Breast epithelium (tissue), 4 donors: ENCODE data around the gene PTCRA. TPM values are rescaled to one million over a fixed set of nuclear protein-coding genes. Genes with fewer than 3 reads are reported as not detected.

ENCODE experiments used
- DNase-seq, 2 donors: peaks; one replicate each; pipeline ENCODE4 v3.0.0-alpha.2; 2019; ENCODE audit warnings: low spot score in 2 of 2
- H3K27ac ChIP-seq, 2 donors: fragments of 200-600 bp; sonication (generic) in 1 of 2; one replicate each; pipeline ENCODE4 v1.5.1; 2016 to 2019; ENCODE audit warnings: mild to moderate bottlenecking in 1 of 2
- H3K27me3 ChIP-seq, 2 donors: fragments of 200-600 bp; sonication (generic) in 1 of 2; one replicate each; pipeline versions ENCODE4 v1.5.1 to v1.6.0; 2017 to 2019; ENCODE audit warnings: control low read depth in 1 of 2, mild to moderate bottlenecking in 1 of 2
- H3K36me3 ChIP-seq: fragments of 200-600 bp; one replicate; pipeline ENCODE4 v1.5.1; 2019
- H3K4me1 ChIP-seq, 2 donors: fragments of 200-600 bp; sonication (generic); one replicate each; pipeline ENCODE4 v1.5.1; 2016 to 2019; ENCODE audit warnings: control low read depth in 1 of 2
- H3K4me3 ChIP-seq, 3 donors: fragments of 200-600 bp; sonication (generic); 1 replicate in 2 of 3; 2 replicates in 1 of 3; pipeline ENCODE4 v1.5.1; 2016 to 2019; ENCODE audit warnings: mild to moderate bottlenecking in 3 of 3, moderate library complexity in 2 of 3
- H3K9me3 ChIP-seq, 2 donors: fragments of 200-600 bp; sonication (generic) in 1 of 2; one replicate each; pipeline ENCODE4 v1.5.1; 2016 to 2019; ENCODE audit warnings: control low read depth in 1 of 2
- POLR2A ChIP-seq: fragments of 450-650 bp; IDR thresholded peaks from one replicate; pipeline ENCODE4 v1.6.1; 2016; ENCODE audit warnings: antibody characterized with exemption, mild to moderate bottlenecking, moderate library complexity
- POLR2AphosphoS5 ChIP-seq, 3 donors: sonication (generic); formaldehyde crosslinking; IDR thresholded peaks; one replicate each; pipeline ENCODE4 v1.6.1; 2017; ENCODE audit warnings: antibody characterized with exemption in 3 of 3
- intact Hi-C: fragments of 100-400 bp; cut with DNase I; formaldehyde crosslinking; loops from one replicate; pipeline ENCODE4 v1.15.1; 2023; ENCODE audit warnings: low total_unique reads
- total RNA-seq, 3 donors: library from RNA; depleted of rRNA; stranded (reverse); fragments of >200 nt; gene quantifications; one replicate each; pipeline ENCODE4 v1.1.0, GENCODE V29; 2016
- TF ChIP-seq, protein P1 (sequence below), 3 donors: fragments of 450-650 bp; IDR thresholded peaks; one replicate each; pipeline ENCODE4 v1.5.1; 2016 to 2017; ENCODE audit warnings: antibody characterized with exemption in 3 of 3, mild to moderate bottlenecking in 3 of 3, moderate library complexity in 3 of 3

The PTCRA gene
- total RNA-seq, 3 donors from 2014 or later: not detected

DNA sequence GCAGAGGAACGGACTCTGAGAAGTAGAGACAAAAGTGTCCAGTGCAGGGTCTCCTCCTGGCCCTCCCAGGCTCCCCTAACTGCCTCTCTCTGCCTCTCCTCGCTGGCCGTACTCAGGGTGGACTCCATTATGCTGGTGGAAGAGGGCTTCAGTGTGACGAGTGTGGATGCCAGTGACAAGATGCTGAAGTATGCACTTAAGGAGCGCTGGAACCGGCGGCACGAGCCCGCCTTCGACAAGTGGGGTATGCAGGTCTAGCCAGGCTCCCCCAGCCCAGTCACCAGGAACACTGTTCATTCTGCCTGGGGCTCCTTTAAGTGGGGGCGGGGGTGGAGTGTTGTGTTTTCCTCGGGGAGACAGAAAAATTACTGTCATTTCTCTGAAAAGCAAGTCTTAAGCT, 46.2 kb downstream of the PTCRA start:
- Histone ChIP-seq H3K4me3 (no peak overlapping the region), H3K4me1 (no peaks in the 10 kb centered on the region), H3K36me3 (no peaks in the 10 kb centered on the region), H3K27me3 (no peaks in the 10 kb centered on the region), H3K27ac (no peak overlapping the region), H3K9me3 (no peaks in the 10 kb centered on the region)
- no peak for DNase-seq
- TF ChIP-seq, protein P1, sequence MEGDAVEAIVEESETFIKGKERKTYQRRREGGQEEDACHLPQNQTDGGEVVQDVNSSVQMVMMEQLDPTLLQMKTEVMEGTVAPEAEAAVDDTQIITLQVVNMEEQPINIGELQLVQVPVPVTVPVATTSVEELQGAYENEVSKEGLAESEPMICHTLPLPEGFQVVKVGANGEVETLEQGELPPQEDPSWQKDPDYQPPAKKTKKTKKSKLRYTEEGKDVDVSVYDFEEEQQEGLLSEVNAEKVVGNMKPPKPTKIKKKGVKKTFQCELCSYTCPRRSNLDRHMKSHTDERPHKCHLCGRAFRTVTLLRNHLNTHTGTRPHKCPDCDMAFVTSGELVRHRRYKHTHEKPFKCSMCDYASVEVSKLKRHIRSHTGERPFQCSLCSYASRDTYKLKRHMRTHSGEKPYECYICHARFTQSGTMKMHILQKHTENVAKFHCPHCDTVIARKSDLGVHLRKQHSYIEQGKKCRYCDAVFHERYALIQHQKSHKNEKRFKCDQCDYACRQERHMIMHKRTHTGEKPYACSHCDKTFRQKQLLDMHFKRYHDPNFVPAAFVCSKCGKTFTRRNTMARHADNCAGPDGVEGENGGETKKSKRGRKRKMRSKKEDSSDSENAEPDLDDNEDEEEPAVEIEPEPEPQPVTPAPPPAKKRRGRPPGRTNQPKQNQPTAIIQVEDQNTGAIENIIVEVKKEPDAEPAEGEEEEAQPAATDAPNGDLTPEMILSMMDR (IDR thresholded peaks at IDR 0.05): no peak
- no peak for TF ChIP-seq POLR2AphosphoS5 (IDR thresholded peaks at IDR 0.05)
- TF ChIP-seq POLR2A: no peak
- intact Hi-C loops: no loop called here

DNA sequence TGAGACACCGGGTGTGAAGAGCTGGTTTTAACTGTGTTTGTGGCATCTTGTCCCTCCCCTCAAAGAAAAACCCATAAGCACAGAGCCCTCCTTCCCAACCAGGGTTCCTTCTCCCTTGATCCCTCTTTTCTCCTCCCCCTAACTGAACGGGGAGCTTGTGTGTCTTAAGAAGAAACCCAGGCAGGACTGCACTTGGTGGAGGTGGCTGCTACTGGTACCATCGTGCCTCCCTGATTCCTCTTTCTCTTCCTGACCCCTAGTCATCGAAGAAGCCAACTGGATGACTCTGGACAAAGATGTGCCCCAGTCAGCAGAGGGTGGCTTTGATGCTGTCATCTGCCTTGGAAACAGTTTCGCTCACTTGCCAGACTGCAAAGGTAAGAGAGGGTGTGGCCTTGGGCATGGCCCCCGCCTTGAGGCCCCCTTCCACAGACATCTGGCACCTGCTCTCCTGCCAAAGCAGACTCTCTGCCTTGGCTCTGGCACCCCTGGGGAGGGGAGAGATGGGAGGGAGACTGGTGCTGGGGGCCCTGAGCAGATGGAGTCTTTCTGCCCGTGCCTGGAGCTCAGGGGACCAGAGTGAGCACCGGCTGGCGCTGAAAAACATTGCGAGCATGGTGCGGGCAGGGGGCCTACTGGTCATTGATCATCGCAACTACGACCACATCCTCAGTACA, 46.8 kb downstream of the PTCRA start:
- TF ChIP-seq, protein P1 (IDR thresholded peaks at IDR 0.05): no peak
- TF ChIP-seq POLR2AphosphoS5 (IDR thresholded peaks at IDR 0.05) (no peak), POLR2A (no peak)
- no peaks in the 10 kb centered on the region for H3K36me3 ChIP-seq
- no peak overlapping the region for H3K4me3 ChIP-seq
- H3K9me3 ChIP-seq: no peaks in the 10 kb centered on the region
- DNase-seq: no peak
- intact Hi-C loops: no loop called here
- no peak overlapping the region for H3K27ac ChIP-seq
- no peaks in the 10 kb centered on the region for H3K4me1 ChIP-seq
- no peaks in the 10 kb centered on the region for H3K27me3 ChIP-seq

DNA sequence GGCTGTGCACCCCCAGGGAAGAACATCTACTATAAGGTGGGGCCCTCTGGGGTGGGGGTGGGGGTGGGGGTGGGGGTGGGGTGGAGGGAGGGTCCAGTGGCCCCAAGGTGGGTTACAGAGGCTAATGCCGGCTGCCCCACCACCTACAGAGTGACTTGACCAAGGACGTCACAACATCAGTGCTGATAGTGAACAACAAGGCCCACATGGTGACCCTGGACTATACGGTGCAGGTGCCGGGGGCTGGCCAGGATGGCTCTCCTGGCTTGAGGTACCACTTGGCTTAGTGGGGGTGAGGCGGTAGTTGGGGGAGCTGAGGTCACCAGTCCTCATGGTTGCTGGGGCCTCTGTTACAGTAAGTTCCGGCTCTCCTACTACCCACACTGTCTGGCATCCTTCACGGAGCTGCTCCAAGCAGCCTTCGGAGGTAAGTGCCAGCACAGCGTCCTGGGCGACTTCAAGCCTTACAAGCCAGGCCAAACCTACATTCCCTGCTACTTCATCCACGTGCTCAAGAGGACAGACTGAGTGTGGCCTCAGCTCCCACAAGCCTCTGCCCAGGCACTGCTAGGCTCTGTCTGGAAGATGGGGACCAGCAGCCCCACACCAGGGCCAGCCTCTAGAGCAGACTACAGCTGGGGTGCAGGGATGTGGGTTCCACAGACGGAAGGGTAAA, 47.5 kb downstream of the PTCRA start:
- H3K36me3 ChIP-seq: no peaks in the 10 kb centered on the region
- no peaks in the 10 kb centered on the region for H3K9me3 ChIP-seq
- H3K27me3 ChIP-seq: no peaks in the 10 kb centered on the region
- no peaks in the 10 kb centered on the region for H3K4me1 ChIP-seq
- intact Hi-C loops: no loop called here
- TF ChIP-seq POLR2AphosphoS5 (IDR thresholded peaks at IDR 0.05): no peak
- TF ChIP-seq POLR2A: no peak
- TF ChIP-seq, protein P1 (IDR thresholded peaks at IDR 0.05): no peak
- no peak overlapping the region for H3K4me3 ChIP-seq
- no peak for DNase-seq
- H3K27ac ChIP-seq: no peak overlapping the region

DNA sequence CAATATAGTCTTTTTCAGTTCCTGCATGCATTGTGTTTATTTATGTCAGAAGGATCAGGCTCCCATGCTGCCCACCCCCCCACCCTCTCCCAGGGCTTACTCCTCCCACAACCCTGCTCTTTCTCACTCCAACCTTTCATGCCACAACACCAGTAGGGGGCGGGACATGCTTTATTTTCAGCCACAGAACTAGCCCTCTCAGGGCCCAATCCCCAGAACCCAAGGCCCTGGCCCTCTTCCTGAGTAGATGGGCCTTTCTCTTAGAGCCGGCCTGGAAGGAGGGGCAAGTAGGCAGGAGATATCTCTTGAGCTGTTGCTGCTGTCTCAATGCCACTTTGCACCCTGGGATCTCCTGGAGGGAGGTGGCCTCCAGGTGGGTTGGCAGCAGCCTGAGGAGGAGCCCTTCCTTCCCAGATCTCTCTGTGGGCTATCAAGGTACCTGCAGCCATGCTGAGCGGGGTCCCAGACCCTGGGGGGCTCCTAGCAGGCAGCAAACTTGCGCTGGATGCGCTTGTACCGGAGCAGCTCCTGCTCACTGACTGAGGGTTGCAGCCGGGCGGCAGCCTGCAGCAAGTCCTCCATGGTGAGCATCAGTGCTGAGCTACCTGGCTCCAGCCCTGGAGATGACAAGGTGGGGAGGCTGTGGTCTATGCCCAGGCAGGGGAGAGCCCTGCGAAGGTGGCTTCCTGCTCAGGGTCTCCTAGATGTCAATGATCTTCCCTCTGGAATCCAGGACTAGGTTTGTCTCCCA, 48.2 kb downstream of the PTCRA start:
- no peaks in the 10 kb centered on the region for H3K9me3 ChIP-seq
- H3K4me1 ChIP-seq: no peaks in the 10 kb centered on the region
- H3K27me3 ChIP-seq: no peaks in the 10 kb centered on the region
- H3K27ac ChIP-seq: no peak overlapping the region
- no peak overlapping the region for H3K4me3 ChIP-seq
- TF ChIP-seq, protein P1 (IDR thresholded peaks at IDR 0.05): no peak
- TF ChIP-seq POLR2AphosphoS5 (IDR thresholded peaks at IDR 0.05): no peak
- TF ChIP-seq POLR2A: no peak
- intact Hi-C loops: no loop called here
- H3K36me3 ChIP-seq: no peaks in the 10 kb centered on the region
- no peak for DNase-seq

DNA sequence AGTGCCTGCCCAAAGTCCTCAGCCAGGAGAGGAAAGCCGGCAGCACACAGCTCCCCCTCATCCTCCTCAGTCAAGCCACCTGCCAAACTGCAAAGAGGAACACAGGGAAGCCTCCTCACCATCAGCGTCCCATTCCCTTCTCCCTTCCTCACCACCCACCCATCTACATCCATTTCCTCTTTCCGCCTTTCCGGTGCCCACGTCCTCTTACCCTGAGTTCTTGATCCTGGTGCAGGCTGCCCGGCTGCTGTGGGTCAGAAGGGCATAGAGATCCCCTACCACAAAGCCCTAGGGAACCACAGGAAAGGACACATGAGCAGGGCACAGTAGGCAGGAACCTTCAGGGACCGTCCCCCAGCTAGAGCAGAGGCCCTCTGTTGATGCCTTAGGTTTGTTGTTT, 50.7 kb downstream of the PTCRA start:
- Histone ChIP-seq H3K4me3 (no peak overlapping the region), H3K4me1 (no peaks in the 10 kb centered on the region), H3K27me3 (no peaks in the 10 kb centered on the region), H3K9me3 (no peaks in the 10 kb centered on the region), H3K36me3 (no peaks in the 10 kb centered on the region), H3K27ac (no peak overlapping the region)
- DNase-seq: no peak
- intact Hi-C loops: no loop called here
- TF ChIP-seq, protein P1 (IDR thresholded peaks at IDR 0.05): no peak
- no peak for TF ChIP-seq POLR2A
- TF ChIP-seq POLR2AphosphoS5 (IDR thresholded peaks at IDR 0.05): no peak
